Mesendoderm (in vitro differentiated cells): ENCODE data around the gene GRHL1.

Experiments
- DNase-seq: peaks from one replicate; pipeline ENCODE4 v3.0.0; 2013
- H2AK5ac ChIP-seq: 2 replicates; pipeline ENCODE4 v1.6.1; 2013; ENCODE audit warnings: low read length, inconsistent platforms
- H2BK120ac ChIP-seq: 2 replicates; pipeline ENCODE4 v1.6.1; 2013; ENCODE audit warnings: low read depth, mild to moderate bottlenecking, low read length, moderate library complexity, mixed read lengths
- H2BK15ac ChIP-seq: replicated peaks from 2 replicates; pipeline ENCODE4 v1.6.1; 2013; ENCODE audit warnings: low read depth, mild to moderate bottlenecking, moderate library complexity
- H2BK5ac ChIP-seq: 2 replicates; pipeline ENCODE4 v1.6.1; 2013; ENCODE audit warnings: low read length, inconsistent platforms
- H3K18ac ChIP-seq: 2 replicates; pipeline ENCODE4 v1.6.1; 2013; ENCODE audit warnings: mild to moderate bottlenecking, low read length, mixed read lengths
- H3K23ac ChIP-seq: one replicate; pipeline ENCODE4 v1.6.1; 2013; ENCODE audit warnings: low read length
- H3K27ac ChIP-seq: 2 replicates; pipeline ENCODE4 v1.5.1; 2013; ENCODE audit warnings: low read depth, mild to moderate bottlenecking, inconsistent platforms, low read length, moderate library complexity
- H3K27me3 ChIP-seq: 2 replicates; pipeline ENCODE4 v1.6.1; 2013; ENCODE audit warnings: low read length, control low read depth, mild to moderate bottlenecking, inconsistent platforms; ENCODE audit not compliant: insufficient read depth, poor library complexity
- H3K36me3 ChIP-seq: 2 replicates; pipeline ENCODE4 v1.6.1; 2013; ENCODE audit warnings: low read length, inconsistent platforms; ENCODE audit not compliant: control insufficient read depth, insufficient read depth
- H3K4ac ChIP-seq: one replicate; pipeline ENCODE4 v1.6.1; 2013; ENCODE audit warnings: low read depth, mild to moderate bottlenecking, low read length, moderate library complexity
- H3K4me1 ChIP-seq: 2 replicates; pipeline ENCODE4 v1.6.1; 2013; ENCODE audit warnings: low read depth, low read length, inconsistent platforms; ENCODE audit not compliant: control insufficient read depth
- H3K4me2 ChIP-seq: 2 replicates; pipeline ENCODE4 v1.6.1; 2013; ENCODE audit warnings: low read length
- H3K4me3 ChIP-seq: 2 replicates; pipeline ENCODE4 v1.5.1; 2013; ENCODE audit warnings: mild to moderate bottlenecking, low read length
- H3K56ac ChIP-seq: one replicate; pipeline ENCODE4 v1.6.1; 2013; ENCODE audit warnings: low read length
- H3K79me1 ChIP-seq: 2 replicates; pipeline ENCODE4 v1.6.1; 2013; ENCODE audit warnings: low read length, inconsistent platforms
- H3K79me2 ChIP-seq: 2 replicates; pipeline ENCODE4 v1.6.1; 2013; ENCODE audit warnings: mild to moderate bottlenecking, low read length; ENCODE audit not compliant: control insufficient read depth, insufficient read depth
- H3K9ac ChIP-seq: 2 replicates; pipeline ENCODE4 v1.6.1; 2013; ENCODE audit warnings: low read length, inconsistent platforms
- H4K5ac ChIP-seq: one replicate; pipeline ENCODE4 v1.6.1; 2013; ENCODE audit warnings: low read length
- H4K8ac ChIP-seq: one replicate; pipeline ENCODE4 v1.6.1; 2013; ENCODE audit warnings: low read depth, mild to moderate bottlenecking, control low read depth, low read length, moderate library complexity
- WGBS: extraction: QIAGEN DNeasy Blood & Tissue Kit; methylation state at CpG from one replicate; pipeline ENCODE4 v1.1.7; 2013; ENCODE audit warnings: low lambda C conversion rate, missing lambda C conversion rate; ENCODE audit not compliant: insufficient coverage; ENCODE audit errors: extremely low coverage; 5-methylcytosine and 5-hydroxymethylcytosine counted together

GRHL1 gene

GRCh38 chr2:9949992-9950520 is 1.4 kb upstream of the GRHL1 start:
- Histone ChIP-seq H3K79me2 (no peaks in the 10 kb centered on the region), H3K4ac (no peak overlapping the region), H3K4me2 (no peak overlapping the region), H3K79me1 (no peaks in the 10 kb centered on the region), H3K4me3 (no peak overlapping the region), H2BK120ac (no peak overlapping the region), H2BK15ac (no peak overlapping the region), H3K4me1 (no peaks in the 10 kb centered on the region), H3K23ac (no peak overlapping the region), H3K27me3 (peaks cover 7% of the 10 kb centered on the region), H2BK5ac (no peak overlapping the region), H3K27ac (no peak overlapping the region), H3K56ac (no peak overlapping the region), H2AK5ac (no peak overlapping the region), H3K36me3 (no peaks in the 10 kb centered on the region), H4K5ac (no peak overlapping the region), H3K18ac (no peak overlapping the region), H4K8ac (no peak overlapping the region), H3K9ac (no peak overlapping the region)
- no CpG with 5 or more reads among the region's 14 CpGs for WGBS
- DNase-seq, result no peak

GRCh38 chr2:9950521-9951271 is 797 bp upstream of the GRHL1 start:
- H4K5ac ChIP-seq, result no peak overlapping the region
- no peak overlapping the region for H3K23ac ChIP-seq
- no peaks in the 10 kb centered on the region for H3K79me2 ChIP-seq
- no peak overlapping the region for H2AK5ac ChIP-seq
- H3K4me2 ChIP-seq, result peak overlapping the region; percentile 70
- H3K4me1 ChIP-seq, result no peaks in the 10 kb centered on the region
- H3K27me3 ChIP-seq, result peaks cover 7% of the 10 kb centered on the region
- H4K8ac ChIP-seq, result no peak overlapping the region
- H2BK120ac ChIP-seq, result no peak overlapping the region
- H3K36me3 ChIP-seq, result no peaks in the 10 kb centered on the region
- peak overlapping the region; percentile 74 for H3K56ac ChIP-seq
- no peak overlapping the region for H3K27ac ChIP-seq
- no peak overlapping the region for H2BK5ac ChIP-seq
- DNase-seq, result peak; percentile 37
- H3K9ac ChIP-seq, result peak overlapping the region; percentile 63
- WGBS, result no CpG with 5 or more reads among the region's 76 CpGs
- no peak overlapping the region for H2BK15ac ChIP-seq
- H3K4me3 ChIP-seq, result peak overlapping the region; percentile 54
- no peak overlapping the region for H3K4ac ChIP-seq
- H3K18ac ChIP-seq, result no peak overlapping the region
- no peaks in the 10 kb centered on the region for H3K79me1 ChIP-seq

- Histone ChIP-seq H4K8ac (no peak overlapping the region), H3K18ac (no peak overlapping the region), H2BK15ac (no peak overlapping the region), H3K4me3 (peak overlapping the region; percentile 54), H3K79me2 (no peaks in the 10 kb centered on the region), H2BK5ac (no peak overlapping the region), H3K9ac (peak overlapping the region; percentile 63), H3K36me3 (no peaks in the 10 kb centered on the region), H2AK5ac (no peak overlapping the region), H3K79me1 (no peaks in the 10 kb centered on the region), H3K4me2 (peak overlapping the region; percentile 70), H3K56ac (peak overlapping the region; percentile 74), H3K27ac (no peak overlapping the region), H3K4me1 (no peaks in the 10 kb centered on the region), H2BK120ac (no peak overlapping the region), H4K5ac (no peak overlapping the region), H3K4ac (no peak overlapping the region), H3K23ac (no peak overlapping the region), H3K27me3 (peaks cover 7% of the 10 kb centered on the region)
- WGBS, result no CpG with 5 or more reads among the region's 47 CpGs
- DNase-seq, result no peak
Measured at GRCh38 chr2:9951272-9951521, 296 bp upstream of the GRHL1 start.

GRCh38 chr2:9952286-9952737 is 819 bp downstream of the GRHL1 start:
- Histone ChIP-seq H3K4me3 (no peak overlapping the region), H4K8ac (no peak overlapping the region), H2BK120ac (no peak overlapping the region), H3K27me3 (peaks cover 7% of the 10 kb centered on the region), H3K18ac (no peak overlapping the region), H3K27ac (no peak overlapping the region), H2BK5ac (no peak overlapping the region), H3K36me3 (no peaks in the 10 kb centered on the region), H4K5ac (no peak overlapping the region), H3K4ac (no peak overlapping the region), H3K56ac (peak overlapping the region; percentile 37), H2AK5ac (no peak overlapping the region), H2BK15ac (no peak overlapping the region), H3K79me1 (no peaks in the 10 kb centered on the region), H3K4me2 (peak overlapping the region; percentile 56), H3K79me2 (no peaks in the 10 kb centered on the region), H3K23ac (no peak overlapping the region), H3K9ac (peak overlapping the region; percentile 48), H3K4me1 (no peaks in the 10 kb centered on the region)
- DNase-seq, result peak; percentile 8
- WGBS, result 100% methylated on average over 2 of the region's 15 CpGs

GRCh38 chr2:9952856-9953503 is 1.5 kb downstream of the GRHL1 start:
- Histone ChIP-seq H4K8ac (no peak overlapping the region), H3K27ac (no peak overlapping the region), H4K5ac (no peak overlapping the region), H2BK120ac (no peak overlapping the region), H2BK5ac (no peak overlapping the region), H2AK5ac (no peak overlapping the region), H3K18ac (no peak overlapping the region), H3K4me1 (no peaks in the 10 kb centered on the region), H3K79me1 (no peaks in the 10 kb centered on the region), H3K27me3 (peaks cover 7% of the 10 kb centered on the region), H3K9ac (no peak overlapping the region), H3K4me3 (no peak overlapping the region), H3K4me2 (no peak overlapping the region), H3K4ac (no peak overlapping the region), H3K56ac (no peak overlapping the region), H3K36me3 (no peaks in the 10 kb centered on the region), H2BK15ac (no peak overlapping the region), H3K79me2 (no peaks in the 10 kb centered on the region), H3K23ac (peak overlapping the region; percentile 66)
- no CpG with 5 or more reads among the region's 8 CpGs for WGBS
- no peak for DNase-seq
